Activated CD8-positive, alpha-beta T cell treated with anti-CD3 and anti-CD28 coated beads for 36 hours (primary cell): Measurements from ENCODE around the gene FBXL16. TPM values are rescaled to one million over a fixed set of nuclear protein-coding genes. Genes with fewer than 3 reads are reported as not detected.
A peak's percentile ranks its signal among the peaks of the same experiment; 100 is the strongest.

ENCODE experiments used
- ATAC-seq: fragments of 200-7000 bp; cut with Tn5 transposase; one replicate; pipeline ENCODE4 v1.10.0; 2021; ENCODE audit warnings: mild to moderate bottlenecking, moderate library complexity
- CTCF ChIA-PET: fragments of 350-600 bp; sonication (Branson Sonifier 250); formaldehyde crosslinking; loops from one replicate; lab custom pipeline; 2021; ENCODE audit warnings: antibody characterized with exemption; lab: Charles Lee
- POLR2A ChIA-PET: fragments of 350-600 bp; sonication (Branson Sonifier 250); formaldehyde crosslinking; loops from one replicate; lab custom pipeline; 2021; ENCODE audit warnings: antibody characterized with exemption; lab: Charles Lee
- DNase-seq: peaks from one replicate; pipeline ENCODE4 v3.0.0-alpha.2; 2020
- H3K27ac Mint-ChIP-seq: one replicate; pipeline ENCODE4 v1.8.0; 2021; ENCODE audit warnings: mild to moderate bottlenecking, mixed read lengths
- H3K27me3 Mint-ChIP-seq: one replicate; pipeline ENCODE4 v1.8.0; 2021; ENCODE audit warnings: mixed read lengths
- H3K36me3 Mint-ChIP-seq: one replicate; pipeline ENCODE4 v1.8.0; 2021; ENCODE audit warnings: low read depth, mixed read lengths
- H3K4me1 Mint-ChIP-seq: one replicate; pipeline ENCODE4 v1.8.0; 2021; ENCODE audit warnings: low read depth, mixed read lengths
- H3K4me3 Mint-ChIP-seq: one replicate; pipeline ENCODE4 v1.8.0; 2021; ENCODE audit warnings: mild to moderate bottlenecking, moderate library complexity, mixed read lengths
- H3K9me3 Mint-ChIP-seq: one replicate; pipeline ENCODE4 v1.8.0; 2021; ENCODE audit warnings: mixed read lengths
- intact Hi-C: fragments of 100-400 bp; cut with micrococcal nuclease; formaldehyde crosslinking; loops from one replicate; pipeline ENCODE4 v1.10.0; 2022
- total RNA-seq, 2 experiments: library from RNA; stranded (reverse); gene quantifications; one replicate each; pipeline ENCODE4 v1.2.3, GENCODE V29; 2021
- TF ChIP-seq, protein P1 (sequence below): fragments of 200-600 bp; IDR thresholded peaks from one replicate; pipeline ENCODE4 v1.8.0; 2022; ENCODE audit warnings: antibody characterized with exemption, mild to moderate bottlenecking

The FBXL16 gene
- total RNA-seq, 2 experiments from 2014 or later: 5.9 to 8.0 TPM

DNA sequence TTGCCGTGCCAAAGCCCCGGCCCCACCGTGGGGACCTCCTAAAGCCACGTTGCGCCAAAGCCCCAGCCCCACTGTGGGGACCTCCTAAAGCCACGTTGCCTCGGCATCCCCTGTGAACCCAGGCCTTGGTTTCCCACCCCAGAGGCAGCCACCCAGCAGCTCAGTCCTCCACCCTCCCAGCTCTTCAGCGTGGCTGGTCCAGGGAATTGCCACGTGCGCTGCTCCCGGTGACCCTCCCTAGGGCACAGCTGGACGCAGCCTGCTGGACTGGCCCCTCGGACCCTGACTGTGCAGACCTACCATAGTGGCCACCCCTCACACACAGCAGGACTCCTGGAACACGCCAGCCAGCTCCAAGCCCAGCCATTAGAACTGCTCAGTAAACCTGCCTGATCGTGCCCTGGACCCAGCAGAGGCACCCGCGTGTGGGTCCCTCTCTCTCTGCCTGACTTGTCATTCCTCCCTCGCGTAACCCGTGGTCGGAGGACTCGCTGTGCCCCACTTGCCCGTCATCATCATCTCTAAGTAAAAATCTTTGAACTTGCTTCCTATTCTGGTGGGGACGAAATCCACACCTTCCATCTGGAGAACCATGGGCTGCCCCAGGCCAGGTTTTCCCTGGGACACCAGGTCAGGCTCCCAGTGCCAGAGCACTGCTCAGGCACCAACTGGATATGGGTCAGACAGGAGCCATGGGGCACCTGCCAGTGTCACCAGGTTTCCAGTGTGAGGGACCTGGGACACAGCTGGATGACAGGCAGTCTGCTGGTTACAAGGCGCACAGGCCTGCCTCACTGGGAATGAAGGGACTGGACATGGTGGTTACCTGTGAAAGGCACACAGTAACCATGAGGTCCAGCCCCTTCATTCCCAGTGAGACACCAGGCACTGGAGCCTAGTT, 29.6 kb upstream of the FBXL16 start:
- ATAC-seq (no peak), DNase-seq (no peak)
- intact Hi-C loops: no loop called here
- H3K9me3 Mint-ChIP-seq: no peaks in the 10 kb centered on the region
- POLR2A ChIA-PET: interaction anchor here (1.0 to 9.3 kb wide), 3 partner anchors 13 to 40 kb away, joined by 3 to 84 read pairs (median 7); partner anchors contain the start of genes ANTKMT and CCDC78
- peaks cover 9% of the 10 kb centered on the region for H3K36me3 Mint-ChIP-seq
- CTCF ChIA-PET: interaction anchor here (1.0 to 19.6 kb wide), 6 partner anchors 13 to 53 kb away, joined by 3 to 207 read pairs (median 5); partner anchors contain the start of genes ANTKMT, CHTF18, METRN and RPUSD1
- TF ChIP-seq, protein P1, sequence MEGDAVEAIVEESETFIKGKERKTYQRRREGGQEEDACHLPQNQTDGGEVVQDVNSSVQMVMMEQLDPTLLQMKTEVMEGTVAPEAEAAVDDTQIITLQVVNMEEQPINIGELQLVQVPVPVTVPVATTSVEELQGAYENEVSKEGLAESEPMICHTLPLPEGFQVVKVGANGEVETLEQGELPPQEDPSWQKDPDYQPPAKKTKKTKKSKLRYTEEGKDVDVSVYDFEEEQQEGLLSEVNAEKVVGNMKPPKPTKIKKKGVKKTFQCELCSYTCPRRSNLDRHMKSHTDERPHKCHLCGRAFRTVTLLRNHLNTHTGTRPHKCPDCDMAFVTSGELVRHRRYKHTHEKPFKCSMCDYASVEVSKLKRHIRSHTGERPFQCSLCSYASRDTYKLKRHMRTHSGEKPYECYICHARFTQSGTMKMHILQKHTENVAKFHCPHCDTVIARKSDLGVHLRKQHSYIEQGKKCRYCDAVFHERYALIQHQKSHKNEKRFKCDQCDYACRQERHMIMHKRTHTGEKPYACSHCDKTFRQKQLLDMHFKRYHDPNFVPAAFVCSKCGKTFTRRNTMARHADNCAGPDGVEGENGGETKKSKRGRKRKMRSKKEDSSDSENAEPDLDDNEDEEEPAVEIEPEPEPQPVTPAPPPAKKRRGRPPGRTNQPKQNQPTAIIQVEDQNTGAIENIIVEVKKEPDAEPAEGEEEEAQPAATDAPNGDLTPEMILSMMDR: no peak
- H3K4me1 Mint-ChIP-seq: peaks cover 33% of the 10 kb centered on the region
- H3K4me3 Mint-ChIP-seq: no peak overlapping the region
- H3K27me3 Mint-ChIP-seq: no peaks in the 10 kb centered on the region
- H3K27ac Mint-ChIP-seq: peak overlapping the region; percentile 70

DNA sequence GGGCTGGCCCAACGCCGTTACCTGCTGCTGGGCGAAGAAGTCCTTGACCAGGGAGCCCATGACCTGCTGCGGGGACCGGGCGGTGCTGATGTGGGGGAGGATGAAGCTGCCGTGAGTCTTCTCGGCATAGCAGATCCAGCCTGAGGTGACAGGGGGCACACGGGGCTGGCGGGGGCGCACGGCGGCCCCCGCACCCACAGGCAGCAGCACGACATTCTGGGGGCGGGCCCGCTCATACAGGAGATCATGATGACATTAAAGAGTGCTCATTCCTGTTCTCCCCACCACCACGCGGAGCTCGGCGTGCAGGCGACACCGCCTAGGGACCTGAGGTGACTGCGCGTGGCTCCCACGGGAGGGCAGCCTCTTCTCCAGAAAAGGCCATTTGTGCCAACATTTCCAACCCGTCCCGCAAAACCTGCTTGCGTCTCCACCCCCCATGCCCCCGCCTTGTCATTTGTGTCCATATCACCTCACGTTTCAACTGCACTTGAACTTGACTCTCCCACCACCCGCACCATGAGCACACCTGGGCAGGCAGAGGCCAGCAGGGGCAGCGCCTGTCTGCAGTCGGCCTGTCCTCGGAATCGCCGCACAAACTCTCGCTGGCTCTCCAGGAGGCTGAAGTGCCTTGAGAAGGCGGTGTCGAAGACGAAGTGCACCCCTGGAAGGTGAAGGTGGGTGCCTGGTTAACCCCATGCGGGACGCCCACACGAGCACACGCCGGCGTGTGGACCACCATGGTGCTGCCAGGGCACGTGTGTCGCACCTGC, 28.8 kb upstream of the FBXL16 start:
- ChIA-PET POLR2A (interaction anchor here (0.6 to 9.3 kb wide), 4 partner anchors 12 to 271 kb away, joined by 3 to 84 read pairs (median 6); partner anchors contain the start of genes ANTKMT and CCDC78), CTCF (interaction anchor here (1.3 to 19.6 kb wide), 2 partner anchors 22 to 31 kb away, joined by 4 to 207 read pairs; partner anchors contain the start of gene METRN)
- intact Hi-C loops: no loop called here
- ATAC-seq (no peak), DNase-seq (peak; percentile 1)
- H3K9me3 Mint-ChIP-seq: no peaks in the 10 kb centered on the region
- no peak overlapping the region for H3K27ac Mint-ChIP-seq
- H3K27me3 Mint-ChIP-seq: no peaks in the 10 kb centered on the region
- no peak overlapping the region for H3K4me3 Mint-ChIP-seq
- peaks cover 25% of the 10 kb centered on the region for H3K4me1 Mint-ChIP-seq
- TF ChIP-seq, protein P1: no peak
- H3K36me3 Mint-ChIP-seq: peaks cover 9% of the 10 kb centered on the region

DNA sequence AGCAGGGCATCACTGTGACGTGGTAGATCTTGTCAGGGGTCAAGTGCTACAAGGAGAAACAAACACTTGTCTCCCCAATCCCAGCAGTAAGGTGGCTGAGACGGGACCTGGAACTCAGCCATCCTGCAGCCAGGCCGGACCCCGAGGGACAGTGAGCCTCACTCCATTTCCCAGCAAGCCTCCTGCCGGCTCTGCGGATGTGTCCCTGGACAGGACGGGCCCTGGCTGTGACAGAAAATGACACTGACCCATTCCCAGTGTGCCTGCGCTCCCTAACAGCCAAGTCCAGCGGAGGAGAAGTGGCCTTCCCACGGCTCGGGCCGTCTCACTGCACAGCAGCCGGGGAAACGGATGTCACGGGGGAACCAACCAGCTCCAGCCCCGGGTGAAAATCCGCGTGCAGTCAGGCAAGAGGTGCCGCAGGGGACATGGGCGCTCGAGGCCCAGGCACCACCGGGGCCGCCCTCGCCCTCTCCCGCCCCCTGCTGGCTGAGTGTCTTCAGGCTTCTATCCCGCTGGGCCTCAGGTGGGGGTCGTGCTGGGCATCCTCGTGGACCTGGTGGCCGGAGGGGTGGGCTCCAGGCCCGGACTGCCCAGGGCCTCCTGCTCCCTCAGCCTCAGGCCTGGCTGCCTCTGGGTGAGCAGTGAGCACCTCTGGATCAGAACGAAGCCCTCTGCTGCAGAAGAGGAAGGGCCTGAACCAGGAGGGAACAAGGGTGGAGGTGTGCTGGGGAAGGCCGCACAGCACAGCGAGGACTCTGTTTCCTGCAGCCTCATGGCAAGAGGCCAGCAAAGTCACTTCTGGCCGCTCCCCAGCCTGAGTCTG, 28.0 kb upstream of the FBXL16 start:
- DNase-seq: peak; percentile 61
- no peak for ATAC-seq
- no peaks in the 10 kb centered on the region for H3K9me3 Mint-ChIP-seq
- CTCF ChIA-PET: interaction anchor here (0.9 to 19.6 kb wide), 5 partner anchors 12 to 56 kb away, joined by 3 to 207 read pairs (median 4); partner anchors contain the start of genes ANTKMT and METRN
- peaks cover 21% of the 10 kb centered on the region for H3K4me1 Mint-ChIP-seq
- H3K27me3 Mint-ChIP-seq: no peaks in the 10 kb centered on the region
- H3K36me3 Mint-ChIP-seq: peaks cover 7% of the 10 kb centered on the region
- H3K4me3 Mint-ChIP-seq: no peak overlapping the region
- intact Hi-C loops: no loop called here
- POLR2A ChIA-PET: interaction anchor here (1.2 to 9.3 kb wide), 3 partner anchors 11 to 51 kb away, joined by 3 to 84 read pairs (median 4); partner anchors contain the start of genes ANTKMT and CCDC78
- H3K27ac Mint-ChIP-seq: no peak overlapping the region
- TF ChIP-seq, protein P1: peak; percentile 78

DNA sequence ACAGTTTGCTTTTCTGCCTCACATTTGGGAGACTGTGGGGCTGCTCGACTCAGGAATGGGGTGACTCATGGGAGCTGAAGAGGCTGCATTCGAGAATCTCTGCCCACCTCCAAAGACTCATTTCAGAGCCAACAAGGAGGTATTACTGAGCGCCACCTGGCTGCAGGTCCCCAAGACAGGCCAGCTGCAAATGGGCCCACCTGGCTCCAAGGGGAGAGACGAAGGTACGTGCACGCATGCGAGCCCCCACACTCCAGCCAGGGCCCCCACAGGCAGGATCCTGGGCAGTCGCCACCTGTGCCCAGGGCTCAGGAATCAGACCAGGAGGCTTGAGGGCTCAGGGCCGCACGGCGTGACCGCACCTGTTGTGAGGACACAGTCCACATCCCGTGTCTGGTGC, 27.3 kb upstream of the FBXL16 start:
- H3K27ac Mint-ChIP-seq: no peak overlapping the region
- H3K27me3 Mint-ChIP-seq: no peaks in the 10 kb centered on the region
- CTCF ChIA-PET: interaction anchor here (0.9 to 19.6 kb wide), 6 partner anchors 11 to 56 kb away, joined by 3 to 207 read pairs (median 6); partner anchors contain the start of genes ANTKMT and METRN
- POLR2A ChIA-PET: interaction anchor here (1.2 to 1.3 kb wide), 2 partner anchors 17 to 52 kb away, joined by 3 to 4 read pairs; no protein-coding TSS in a partner anchor
- no peaks in the 10 kb centered on the region for H3K9me3 Mint-ChIP-seq
- H3K36me3 Mint-ChIP-seq: peaks cover 5% of the 10 kb centered on the region
- intact Hi-C loops: no loop called here
- peaks cover 21% of the 10 kb centered on the region for H3K4me1 Mint-ChIP-seq
- peak; percentile 33 for DNase-seq
- ATAC-seq: no peak
- no peak overlapping the region for H3K4me3 Mint-ChIP-seq
- TF ChIP-seq, protein P1: no peak
